ENCODE data around the gene GSC2. TPM values are rescaled to one million over a fixed set of nuclear protein-coding genes. Genes with fewer than 3 reads are reported as not detected.

Gene GSC2
- total RNA-seq, 1 donor from 2014 or later = not detected

GRCh38 chr22:19196841-19197612 is 46.9 kb upstream of the GSC2 start:
- peaks cover 4% of the 10 kb centered on the region for H3K36me3 Mint-ChIP-seq

GRCh38 chr22:19195796-19196731 is 46.0 kb upstream of the GSC2 start:
- no peaks in the 10 kb centered on the region for H3K27me3 ChIP-seq
- no peaks in the 10 kb centered on the region for H3K4me1 ChIP-seq
- no peak overlapping the region for H3K4me3 ChIP-seq
- Mint-ChIP-seq H3K27ac (no peak overlapping the region), H3K4me1 (no peaks in the 10 kb centered on the region), H3K9me3 (no peaks in the 10 kb centered on the region), H3K36me3 (peaks cover 4% of the 10 kb centered on the region), H3K27me3 (ENCODE audit: insufficient read depth, low read depth) (peaks cover 5% of the 10 kb centered on the region), H3K4me3 (no peak overlapping the region)
- no peak overlapping the region for H3K27ac ChIP-seq
- H3K79me2 ChIP-seq (ENCODE audit: low read depth) = no peaks in the 10 kb centered on the region
- no peak overlapping the region for H2AFZ ChIP-seq (replicated peaks)
- TF ChIP-seq, protein P1, sequence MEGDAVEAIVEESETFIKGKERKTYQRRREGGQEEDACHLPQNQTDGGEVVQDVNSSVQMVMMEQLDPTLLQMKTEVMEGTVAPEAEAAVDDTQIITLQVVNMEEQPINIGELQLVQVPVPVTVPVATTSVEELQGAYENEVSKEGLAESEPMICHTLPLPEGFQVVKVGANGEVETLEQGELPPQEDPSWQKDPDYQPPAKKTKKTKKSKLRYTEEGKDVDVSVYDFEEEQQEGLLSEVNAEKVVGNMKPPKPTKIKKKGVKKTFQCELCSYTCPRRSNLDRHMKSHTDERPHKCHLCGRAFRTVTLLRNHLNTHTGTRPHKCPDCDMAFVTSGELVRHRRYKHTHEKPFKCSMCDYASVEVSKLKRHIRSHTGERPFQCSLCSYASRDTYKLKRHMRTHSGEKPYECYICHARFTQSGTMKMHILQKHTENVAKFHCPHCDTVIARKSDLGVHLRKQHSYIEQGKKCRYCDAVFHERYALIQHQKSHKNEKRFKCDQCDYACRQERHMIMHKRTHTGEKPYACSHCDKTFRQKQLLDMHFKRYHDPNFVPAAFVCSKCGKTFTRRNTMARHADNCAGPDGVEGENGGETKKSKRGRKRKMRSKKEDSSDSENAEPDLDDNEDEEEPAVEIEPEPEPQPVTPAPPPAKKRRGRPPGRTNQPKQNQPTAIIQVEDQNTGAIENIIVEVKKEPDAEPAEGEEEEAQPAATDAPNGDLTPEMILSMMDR (IDR thresholded peaks at IDR 0.05) = no peak
- TF ChIP-seq EZH2 (IDR thresholded peaks at IDR 0.05) (no peak), EZH2phosphoT487 (IDR thresholded peaks at IDR 0.05) (no peak)
- H4K20me1 ChIP-seq (ENCODE audit: low read depth) = no peaks in the 10 kb centered on the region
- no peaks in the 10 kb centered on the region for H3F3A ChIP-seq (ENCODE audit: low read depth)
- no peak for DNase-seq (ENCODE audit: low spot score)
- H3K4me2 ChIP-seq = no peak overlapping the region
- H3K9me3 ChIP-seq (ENCODE audit: low read depth) = no peaks in the 10 kb centered on the region
- H3K36me3 ChIP-seq = no peaks in the 10 kb centered on the region
- no peak overlapping the region for H3K9ac ChIP-seq

More at GRCh38 chr22:19196841-19197612, 46.9 kb upstream of the GSC2 start:
- Histone ChIP-seq H3K4me1 (no peaks in the 10 kb centered on the region), H3K79me2 (ENCODE audit: low read depth) (no peaks in the 10 kb centered on the region), H3K4me2 (no peak overlapping the region), H2AFZ (replicated peaks) (no peak overlapping the region), H4K20me1 (ENCODE audit: low read depth) (no peaks in the 10 kb centered on the region), H3K9me3 (ENCODE audit: low read depth) (no peaks in the 10 kb centered on the region), H3K27me3 (no peaks in the 10 kb centered on the region), H3K9ac (no peak overlapping the region), H3K36me3 (no peaks in the 10 kb centered on the region), H3K4me3 (no peak overlapping the region), H3K27ac (no peak overlapping the region), H3F3A (ENCODE audit: low read depth) (no peaks in the 10 kb centered on the region)
- H3K4me1 Mint-ChIP-seq = no peaks in the 10 kb centered on the region
- H3K27ac Mint-ChIP-seq = no peak overlapping the region
- no peaks in the 10 kb centered on the region for H3K9me3 Mint-ChIP-seq
- DNase-seq (ENCODE audit: low spot score) = no peak
- no peak overlapping the region for H3K4me3 Mint-ChIP-seq
- H3K27me3 Mint-ChIP-seq (ENCODE audit: insufficient read depth, low read depth) = peaks cover 3% of the 10 kb centered on the region
- TF ChIP-seq, protein P1 (IDR thresholded peaks at IDR 0.05) = no peak
- TF ChIP-seq EZH2phosphoT487 (IDR thresholded peaks at IDR 0.05) = no peak
- TF ChIP-seq EZH2 (IDR thresholded peaks at IDR 0.05) = no peak

DNA sequence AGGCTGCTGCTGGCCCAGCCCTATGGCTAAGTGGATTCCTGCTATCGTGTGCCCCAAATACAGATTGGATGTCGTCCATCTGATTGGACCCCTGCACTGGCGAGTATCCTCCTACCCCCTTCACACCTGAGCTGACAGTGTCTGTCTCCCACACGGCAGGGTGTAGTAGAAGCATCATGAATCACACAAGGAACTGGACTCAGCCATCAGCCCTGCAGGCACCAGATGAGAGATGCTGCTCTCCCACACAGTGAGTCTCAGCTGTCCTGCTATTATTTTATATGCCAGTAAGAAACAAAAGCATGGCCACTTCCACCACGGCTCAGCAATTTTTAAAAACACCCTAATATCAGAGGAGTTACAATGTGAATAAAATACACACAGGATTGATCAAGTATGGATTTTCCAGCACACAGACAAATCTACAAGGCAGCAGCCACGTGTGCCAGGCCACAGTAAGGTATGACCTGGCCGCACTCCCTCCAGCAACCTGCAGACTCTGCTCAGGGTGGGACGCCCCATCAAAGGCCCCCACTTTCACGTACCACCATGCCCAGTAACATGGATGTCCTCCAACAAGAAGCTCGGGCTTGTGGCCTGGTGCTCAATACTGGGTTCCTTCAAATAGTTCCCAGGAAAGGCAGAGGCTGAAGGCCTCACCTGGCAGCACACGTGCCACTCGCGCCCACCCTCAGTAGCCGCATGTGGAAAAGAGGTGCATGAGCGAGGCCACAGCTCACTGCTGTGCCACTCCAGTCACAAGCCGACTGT is 44.9 kb upstream of the GSC2 start:
- no peaks in the 10 kb centered on the region for H3K27me3 ChIP-seq
- DNase-seq (ENCODE audit: low spot score) = no peak
- H2AFZ ChIP-seq (replicated peaks) = no peak overlapping the region
- H3K4me2 ChIP-seq = no peak overlapping the region
- peak overlapping the region; percentile 30 for H3K4me3 Mint-ChIP-seq
- no peak overlapping the region for H3K27ac Mint-ChIP-seq
- H3K36me3 Mint-ChIP-seq = peaks cover 4% of the 10 kb centered on the region
- no peaks in the 10 kb centered on the region for H3F3A ChIP-seq (ENCODE audit: low read depth)
- H3K9me3 Mint-ChIP-seq = no peaks in the 10 kb centered on the region
- no peak for TF ChIP-seq EZH2 (IDR thresholded peaks at IDR 0.05)
- TF ChIP-seq, protein P1 (IDR thresholded peaks at IDR 0.05) = no peak
- no peak for TF ChIP-seq EZH2phosphoT487 (IDR thresholded peaks at IDR 0.05)
- no peaks in the 10 kb centered on the region for H3K9me3 ChIP-seq (ENCODE audit: low read depth)
- no peak overlapping the region for H3K4me3 ChIP-seq
- no peaks in the 10 kb centered on the region for H3K4me1 Mint-ChIP-seq
- H3K27ac ChIP-seq = no peak overlapping the region
- H3K36me3 ChIP-seq = no peaks in the 10 kb centered on the region
- peaks cover 6% of the 10 kb centered on the region for H3K27me3 Mint-ChIP-seq (ENCODE audit: insufficient read depth, low read depth)
- no peaks in the 10 kb centered on the region for H4K20me1 ChIP-seq (ENCODE audit: low read depth)
- H3K4me1 ChIP-seq = no peaks in the 10 kb centered on the region
- no peaks in the 10 kb centered on the region for H3K79me2 ChIP-seq (ENCODE audit: low read depth)
- H3K9ac ChIP-seq = no peak overlapping the region

Measured in neural progenitor cell (in vitro differentiated cells).